GM12878 (cell line): Measurements from ENCODE around the gene STARD3. TPM values are rescaled to one million over a fixed set of nuclear protein-coding genes. Genes with fewer than 3 reads are reported as not detected.

Experiments
- ATAC-seq: fragments of 200-7000 bp; cut with Tn5 transposase; 3 replicates; pipeline ENCODE4 v1.9.1; 2020; ENCODE audit warnings: mild to moderate bottlenecking, moderate library complexity
- BruUV-seq: library from RNA; stranded (reverse); fragments of 400-500 nt; replicated peaks from 2 replicates; lab custom pipeline; 2021; lab: Mats Ljungman, UMichigan
- CTCF ChIA-PET: fragments of 300-600 bp; sonication (Branson Sonifier 250); formaldehyde crosslinking; extraction: SDS; loops from one replicate; lab custom pipeline; 2021; ENCODE audit warnings: inconsistent platforms; lab: Yijun Ruan, JAX
- POLR2A ChIA-PET: fragments of 350-600 bp; formaldehyde crosslinking; extraction: SDS; loops from one replicate; lab custom pipeline; 2021; ENCODE audit warnings: inconsistent platforms; lab: Charles Lee
- RAD21 ChIA-PET: fragments of 300-600 bp; sonication (Branson Sonifier 250); formaldehyde crosslinking; loops from one replicate; lab custom pipeline; 2023; ENCODE audit warnings: antibody characterized with exemption; ENCODE audit not compliant: unreplicated experiment; lab: Charles Lee
- SMC1A ChIA-PET: fragments of 300-600 bp; sonication (Branson Sonifier 250); formaldehyde crosslinking; loops from one replicate; lab custom pipeline; 2023; ENCODE audit not compliant: unreplicated experiment, uncharacterized antibody; lab: Charles Lee
- DNase-seq: peaks from one replicate; pipeline ENCODE4 v3.0.0-alpha.2; 2011; ENCODE audit warnings: low read depth, low spot score
- FAIRE-seq: peaks from 3 replicates; lab custom pipeline; 2011; peaks lifted over from hg19 to GRCh38; lab: Jason Lieb, UNC
- H2AFZ ChIP-seq: 2 replicates; pipeline ENCODE4 v1.6.0; 2011; ENCODE audit warnings: low read depth, low read length, control low read depth; ENCODE audit not compliant: control insufficient read depth
- H3K27ac ChIP-seq: 2 replicates; pipeline ENCODE4 v1.5.1; 2011; ENCODE audit warnings: control low read depth; ENCODE audit not compliant: control insufficient read depth, insufficient read depth
- H3K27me3 ChIP-seq, 2 experiments: replicated peaks in 1 of 2; 2 replicates each; pipeline versions ENCODE4 v1.6.0 to v1.6.1; 2011; ENCODE audit warnings: low read length in 1 of 2; ENCODE audit not compliant: control insufficient read depth in 2 of 2, insufficient read depth in 2 of 2
- H3K36me3 ChIP-seq, 2 experiments: 2 replicates each; pipeline ENCODE4 v1.5.1; 2011; ENCODE audit warnings: low read length in 1 of 2; ENCODE audit not compliant: control insufficient read depth in 2 of 2, insufficient read depth in 2 of 2
- H3K4me1 ChIP-seq: 2 replicates; pipeline ENCODE4 v1.6.1; 2011; ENCODE audit warnings: mild to moderate bottlenecking, low read length, moderate library complexity, mixed read lengths; ENCODE audit not compliant: control insufficient read depth, insufficient read depth
- H3K4me2 ChIP-seq: 2 replicates; pipeline ENCODE4 v1.6.0; 2011; ENCODE audit warnings: control low read depth; ENCODE audit not compliant: control insufficient read depth, insufficient read depth
- H3K4me3 ChIP-seq: fragments of 200-600 bp; sonication (generic); 2 replicates; pipeline ENCODE4 v1.5.1; 2016
- H3K79me2 ChIP-seq: 2 replicates; pipeline ENCODE4 v1.6.0; 2011; ENCODE audit warnings: low read length; ENCODE audit not compliant: control insufficient read depth, insufficient read depth
- H3K9ac ChIP-seq: 2 replicates; pipeline ENCODE4 v1.8.0; 2011; ENCODE audit warnings: low read length, control low read depth, mixed read lengths; ENCODE audit not compliant: control insufficient read depth, insufficient read depth
- H3K9me3 ChIP-seq: replicated peaks from 3 replicates; pipeline ENCODE4 v1.5.1; 2011; ENCODE audit warnings: mild to moderate bottlenecking, low read length; ENCODE audit not compliant: control insufficient read depth, insufficient read depth
- H4K20me1 ChIP-seq: 2 replicates; pipeline ENCODE4 v1.6.0; 2011; ENCODE audit not compliant: control insufficient read depth, insufficient read depth
- CREM ChIP-seq: IDR thresholded peaks from 2 replicates; pipeline ENCODE4 v1.6.1; 2014; ENCODE audit warnings: antibody characterized with exemption, low read depth
- DPF2 ChIP-seq: fragments of 450-650 bp; IDR thresholded peaks from 2 replicates; pipeline ENCODE4 v1.6.1; 2017; ENCODE audit warnings: mild to moderate bottlenecking
- GATAD2B ChIP-seq: fragments of 450-650 bp; conservative IDR thresholded peaks from 2 replicates; pipeline ENCODE4 v1.6.1; 2017; ENCODE audit warnings: low read depth, mild to moderate bottlenecking, moderate library complexity
- IKZF1 ChIP-seq: fragments of 450-650 bp; conservative IDR thresholded peaks from 2 replicates; pipeline ENCODE4 v1.6.1; 2017; ENCODE audit warnings: antibody characterized with exemption, mild to moderate bottlenecking
- KLF5 ChIP-seq: fragments of 450-650 bp; IDR thresholded peaks from 2 replicates; pipeline ENCODE4 v1.6.1; 2014; ENCODE audit warnings: mild to moderate bottlenecking; ENCODE audit not compliant: partially characterized antibody
- RB1 ChIP-seq: fragments of 450-650 bp; formaldehyde crosslinking; IDR thresholded peaks from 2 replicates; pipeline ENCODE4 v1.6.1; 2017; ENCODE audit warnings: mild to moderate bottlenecking, borderline replicate concordance
- SMAD1 ChIP-seq: fragments of 450-650 bp; IDR thresholded peaks from 2 replicates; pipeline ENCODE4 v1.6.1; 2018; ENCODE audit warnings: mild to moderate bottlenecking, low read depth; ENCODE audit not compliant: partially characterized antibody
- SUPT20H ChIP-seq: IDR thresholded peaks from 2 replicates; pipeline ENCODE4 v1.6.1; 2011; ENCODE audit warnings: low read depth, mild to moderate bottlenecking, low read length, moderate library complexity, borderline replicate concordance; ENCODE audit not compliant: control insufficient read depth
- ZBED1 ChIP-seq: IDR thresholded peaks from 2 replicates; pipeline ENCODE4 v1.6.1; 2016; ENCODE audit warnings: borderline replicate concordance
- WGBS: methylation state at CpG from one replicate; pipeline ENCODE4 v1.1.6; 2016; ENCODE audit warnings: low lambda C conversion rate; ENCODE audit not compliant: insufficient replicate concordance, insufficient coverage; ENCODE audit errors: missing lambda C conversion rate; 5-methylcytosine and 5-hydroxymethylcytosine counted together
- in situ Hi-C: fragments of 300-500 bp; cut with MboI; formaldehyde crosslinking; loops from 9 replicates; pipeline ENCODE4 v1.14.3; 2018; ENCODE audit warnings: mixed read lengths
- intact Hi-C: fragments of 100-400 bp; cut with micrococcal nuclease; formaldehyde crosslinking; loops from one replicate; pipeline ENCODE4 v1.14.2; 2022; ENCODE audit not compliant: unreplicated experiment
- polyA plus RNA-seq, 11 experiments: library from polyadenylated mRNA; depleted of rRNA in 4 of 11; unstranded in 6 of 11; stranded (reverse) in 5 of 11; fragments of >200 nt; fragmentation: Nextera tagmentation in 4 of 11; fragmentation: Illumina TruSeq in 1 of 11; extraction: Ambion mirVana in 4 of 11; extraction: Trizol in 1 of 11; gene quantifications; 1 replicate in 1 of 11; 2 replicates in 10 of 11; pipeline versions ENCODE4 v1.2.1 to v1.2.3, GENCODE V29; 2011 to 2016; ENCODE audit warnings: inconsistent platforms in 2 of 11, missing spikeins in 2 of 11, low read depth in 1 of 11
- total RNA-seq, 4 experiments: library from RNA; depleted of rRNA in 3 of 4; stranded (reverse); fragments of >200 nt in 3 of 4; fragmentation: Illumina TruSeq in 1 of 4; extraction: Trizol in 1 of 4; gene quantifications; 2 replicates each; pipeline versions ENCODE4 v1.2.1 to v1.2.3, GENCODE V29; 2013 to 2021
- TF ChIP-seq, protein P1 (sequence below): IDR thresholded peaks from 2 replicates; pipeline ENCODE4 v1.6.1; 2011; ENCODE audit warnings: low read depth, mild to moderate bottlenecking, low read length, moderate library complexity, borderline replicate concordance; ENCODE audit errors: extremely low read depth
- TF ChIP-seq, protein P2 (sequence below): IDR thresholded peaks from 2 replicates; pipeline ENCODE4 v1.6.1; 2012; ENCODE audit warnings: low read length, inconsistent platforms
- TF ChIP-seq, protein P3 (sequence below): fragments of 450-650 bp; formaldehyde crosslinking; IDR thresholded peaks from 2 replicates; pipeline ENCODE4 v1.4.0; 2020; ENCODE audit warnings: mild to moderate bottlenecking, moderate library complexity
- TF ChIP-seq, protein P4 (sequence below): fragments of 450-650 bp; IDR thresholded peaks from 2 replicates; pipeline ENCODE4 v1.6.1; 2016; ENCODE audit warnings: mild to moderate bottlenecking

STARD3 gene
- total and polyA plus RNA-seq, 10 of the 15 experiments (the other 5 are each of a cell fraction or from before 2014, with no cell fraction given): 0.08 to 62.7 (median 27.5) TPM

DNA sequence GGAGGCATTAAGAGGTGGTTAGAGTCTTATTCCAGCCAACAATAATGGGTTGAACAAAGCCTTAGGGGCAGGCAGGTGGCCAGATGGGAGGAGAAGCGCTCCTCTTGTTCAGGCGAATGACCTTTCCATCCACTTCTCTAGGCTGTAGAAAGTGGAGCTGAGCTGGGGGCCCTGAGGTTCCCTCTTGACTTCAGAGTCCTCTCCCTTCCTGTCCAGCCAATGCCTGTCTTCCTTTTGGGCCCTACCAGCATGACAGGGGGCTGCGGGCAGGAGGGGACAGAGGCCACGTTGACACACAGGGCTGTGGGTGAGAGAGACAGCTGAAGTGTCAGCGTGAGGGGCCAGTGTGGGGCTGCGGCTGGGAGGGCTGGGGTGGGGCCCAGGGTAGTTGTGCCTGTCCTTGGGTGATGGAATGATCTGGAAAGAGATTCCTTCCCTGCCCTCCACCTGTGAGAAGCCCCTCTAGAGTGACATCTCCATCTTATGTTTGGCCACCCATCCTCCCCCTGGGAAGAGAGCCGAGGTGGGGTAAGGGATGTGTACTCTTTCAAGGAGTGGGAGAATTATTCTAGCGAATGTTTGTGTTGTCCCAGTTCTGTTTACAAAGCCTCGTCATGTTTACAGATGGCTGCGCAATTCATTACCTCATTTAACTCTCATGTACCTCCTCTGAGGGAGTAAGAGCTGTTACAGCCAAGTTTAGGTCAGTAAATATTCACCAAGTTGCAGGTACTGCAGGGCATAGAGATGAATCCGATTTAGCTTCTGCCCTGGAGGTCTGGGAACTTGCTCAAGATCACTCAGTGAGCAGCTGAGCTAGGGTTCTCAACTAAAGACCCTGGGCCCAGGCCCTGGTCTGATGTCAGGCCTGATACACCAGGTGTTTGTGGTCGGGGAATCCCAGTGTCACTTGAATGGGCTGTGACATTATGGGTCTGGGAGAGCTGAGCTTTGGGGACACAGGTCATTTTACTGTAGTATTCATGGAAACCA, 66.3 kb downstream of the STARD3 start:
- peak overlapping the region; percentile 30; the same call in 1 of the 2 replicates for H3K4me2 ChIP-seq
- H3K27ac ChIP-seq: peak overlapping the region; percentile 24
- ATAC-seq (peak; percentile 93), DNase-seq (peak; percentile 25), FAIRE-seq (peak; percentile 73)
- H3K9me3 ChIP-seq: no peaks in the 10 kb centered on the region
- 56% methylated on average over 11 of the region's 12 CpGs for WGBS
- peaks cover 0 to 7% of the 10 kb centered on the region in 2 experiments; a peak in 2 of 4 replicates for H3K27me3 ChIP-seq
- BruUV-seq: no TSS peak
- H3K9ac ChIP-seq: peak overlapping the region; percentile 22; the same call in 1 of the 2 replicates
- SMC1A ChIA-PET: interaction anchor here (0.6 to 1.8 kb wide), 3 partner anchors 10 to 55 kb away, joined by 3 to 11 read pairs (median 4); partner anchors contain the start of gene PGAP3
- RAD21 ChIA-PET: interaction anchor here (0.6 to 2.0 kb wide), 9 partner anchors 15 to 419 kb away, joined by 3 to 7 read pairs (median 3); partner anchors contain the start of genes MIEN1 and MSL1
- H3K4me3 ChIP-seq: no peak overlapping the region
- peaks cover 11% of the 10 kb centered on the region for H3K4me1 ChIP-seq
- POLR2A ChIA-PET: interaction anchor here (0.6 to 1.5 kb wide), 2 partner anchors 15 to 156 kb away, joined by 4 to 6 read pairs; partner anchors contain the start of gene PGAP3
- in situ Hi-C loops (no loop called here), intact Hi-C loops (no loop called here)
- H2AFZ ChIP-seq: peak overlapping the region; percentile 58
- no peaks in the 10 kb centered on the region for H3K79me2 ChIP-seq
- H4K20me1 ChIP-seq: no peaks in the 10 kb centered on the region
- no peaks in the 10 kb centered on the region for H3K36me3 ChIP-seq
- CTCF ChIA-PET: interaction anchor here (0.6 to 3.3 kb wide), 9 partner anchors 8 to 50 kb away, joined by 3 to 11 read pairs (median 4); partner anchors contain the start of gene PGAP3
- TF ChIP-seq IKZF1 (peak; percentile 51), DPF2 (peak; percentile 74; the same call in 1 of the 2 replicates), CREM (peak; percentile 56; the same call in 1 of the 2 replicates), RB1 (no peak), SUPT20H (no peak), GATAD2B (no peak), KLF5 (no peak), SMAD1 (no peak), ZBED1 (no peak)
- TF ChIP-seq, protein P1, sequence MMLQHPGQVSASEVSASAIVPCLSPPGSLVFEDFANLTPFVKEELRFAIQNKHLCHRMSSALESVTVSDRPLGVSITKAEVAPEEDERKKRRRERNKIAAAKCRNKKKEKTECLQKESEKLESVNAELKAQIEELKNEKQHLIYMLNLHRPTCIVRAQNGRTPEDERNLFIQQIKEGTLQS: no peak
- TF ChIP-seq, protein P2, sequence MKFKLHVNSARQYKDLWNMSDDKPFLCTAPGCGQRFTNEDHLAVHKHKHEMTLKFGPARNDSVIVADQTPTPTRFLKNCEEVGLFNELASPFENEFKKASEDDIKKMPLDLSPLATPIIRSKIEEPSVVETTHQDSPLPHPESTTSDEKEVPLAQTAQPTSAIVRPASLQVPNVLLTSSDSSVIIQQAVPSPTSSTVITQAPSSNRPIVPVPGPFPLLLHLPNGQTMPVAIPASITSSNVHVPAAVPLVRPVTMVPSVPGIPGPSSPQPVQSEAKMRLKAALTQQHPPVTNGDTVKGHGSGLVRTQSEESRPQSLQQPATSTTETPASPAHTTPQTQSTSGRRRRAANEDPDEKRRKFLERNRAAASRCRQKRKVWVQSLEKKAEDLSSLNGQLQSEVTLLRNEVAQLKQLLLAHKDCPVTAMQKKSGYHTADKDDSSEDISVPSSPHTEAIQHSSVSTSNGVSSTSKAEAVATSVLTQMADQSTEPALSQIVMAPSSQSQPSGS: 0 out of 2 replicates have a peak, but pooled peaks have one; percentile 45
- TF ChIP-seq, protein P3, sequence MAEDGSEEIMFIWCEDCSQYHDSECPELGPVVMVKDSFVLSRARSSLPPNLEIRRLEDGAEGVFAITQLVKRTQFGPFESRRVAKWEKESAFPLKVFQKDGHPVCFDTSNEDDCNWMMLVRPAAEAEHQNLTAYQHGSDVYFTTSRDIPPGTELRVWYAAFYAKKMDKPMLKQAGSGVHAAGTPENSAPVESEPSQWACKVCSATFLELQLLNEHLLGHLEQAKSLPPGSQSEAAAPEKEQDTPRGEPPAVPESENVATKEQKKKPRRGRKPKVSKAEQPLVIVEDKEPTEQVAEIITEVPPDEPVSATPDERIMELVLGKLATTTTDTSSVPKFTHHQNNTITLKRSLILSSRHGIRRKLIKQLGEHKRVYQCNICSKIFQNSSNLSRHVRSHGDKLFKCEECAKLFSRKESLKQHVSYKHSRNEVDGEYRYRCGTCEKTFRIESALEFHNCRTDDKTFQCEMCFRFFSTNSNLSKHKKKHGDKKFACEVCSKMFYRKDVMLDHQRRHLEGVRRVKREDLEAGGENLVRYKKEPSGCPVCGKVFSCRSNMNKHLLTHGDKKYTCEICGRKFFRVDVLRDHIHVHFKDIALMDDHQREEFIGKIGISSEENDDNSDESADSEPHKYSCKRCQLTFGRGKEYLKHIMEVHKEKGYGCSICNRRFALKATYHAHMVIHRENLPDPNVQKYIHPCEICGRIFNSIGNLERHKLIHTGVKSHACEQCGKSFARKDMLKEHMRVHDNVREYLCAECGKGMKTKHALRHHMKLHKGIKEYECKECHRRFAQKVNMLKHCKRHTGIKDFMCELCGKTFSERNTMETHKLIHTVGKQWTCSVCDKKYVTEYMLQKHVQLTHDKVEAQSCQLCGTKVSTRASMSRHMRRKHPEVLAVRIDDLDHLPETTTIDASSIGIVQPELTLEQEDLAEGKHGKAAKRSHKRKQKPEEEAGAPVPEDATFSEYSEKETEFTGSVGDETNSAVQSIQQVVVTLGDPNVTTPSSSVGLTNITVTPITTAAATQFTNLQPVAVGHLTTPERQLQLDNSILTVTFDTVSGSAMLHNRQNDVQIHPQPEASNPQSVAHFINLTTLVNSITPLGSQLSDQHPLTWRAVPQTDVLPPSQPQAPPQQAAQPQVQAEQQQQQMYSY: no peak
- TF ChIP-seq, protein P4, sequence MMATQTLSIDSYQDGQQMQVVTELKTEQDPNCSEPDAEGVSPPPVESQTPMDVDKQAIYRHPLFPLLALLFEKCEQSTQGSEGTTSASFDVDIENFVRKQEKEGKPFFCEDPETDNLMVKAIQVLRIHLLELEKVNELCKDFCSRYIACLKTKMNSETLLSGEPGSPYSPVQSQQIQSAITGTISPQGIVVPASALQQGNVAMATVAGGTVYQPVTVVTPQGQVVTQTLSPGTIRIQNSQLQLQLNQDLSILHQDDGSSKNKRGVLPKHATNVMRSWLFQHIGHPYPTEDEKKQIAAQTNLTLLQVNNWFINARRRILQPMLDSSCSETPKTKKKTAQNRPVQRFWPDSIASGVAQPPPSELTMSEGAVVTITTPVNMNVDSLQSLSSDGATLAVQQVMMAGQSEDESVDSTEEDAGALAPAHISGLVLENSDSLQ: peak; percentile 29; the same call in 1 of the 2 replicates
